Neuronal stem cell (in vitro differentiated cells): ENCODE results near the gene PSORS1C2.

Experiments used
- DNase-seq: peaks from one replicate; pipeline ENCODE4 v3.0.0-alpha.2; 2013; ENCODE audit warnings: low spot score
- H2AFZ ChIP-seq: one replicate; pipeline ENCODE4 v1.6.1; 2013; ENCODE audit warnings: mild to moderate bottlenecking, low read length, inconsistent platforms
- H2AK5ac ChIP-seq: 2 replicates; pipeline ENCODE4 v1.6.1; 2013; ENCODE audit warnings: low read depth, mild to moderate bottlenecking, inconsistent platforms, low read length, moderate library complexity, mixed read lengths
- H2BK120ac ChIP-seq: 2 replicates; pipeline ENCODE4 v1.6.1; 2013; ENCODE audit warnings: low read depth, mild to moderate bottlenecking, inconsistent platforms, low read length, moderate library complexity, mixed read lengths
- H2BK12ac ChIP-seq: one replicate; pipeline ENCODE4 v1.6.1; 2013; ENCODE audit warnings: low read length, inconsistent platforms
- H2BK15ac ChIP-seq: 2 replicates; pipeline ENCODE4 v1.6.1; 2013; ENCODE audit warnings: mild to moderate bottlenecking, low read length, inconsistent platforms, mixed read lengths
- H2BK5ac ChIP-seq: one replicate; pipeline ENCODE4 v1.6.1; 2013; ENCODE audit warnings: inconsistent platforms, mild to moderate bottlenecking, low read length, moderate library complexity
- H3K14ac ChIP-seq: one replicate; pipeline ENCODE4 v1.6.1; 2013; ENCODE audit warnings: low read length, inconsistent platforms
- H3K18ac ChIP-seq: 2 replicates; pipeline ENCODE4 v1.6.1; 2013; ENCODE audit warnings: low read length, inconsistent platforms
- H3K23ac ChIP-seq: 2 replicates; pipeline ENCODE4 v1.6.1; 2013; ENCODE audit warnings: low read depth, mild to moderate bottlenecking, mixed read lengths, low read length, inconsistent platforms; ENCODE audit not compliant: poor library complexity
- H3K27ac ChIP-seq: replicated peaks from 3 replicates; pipeline ENCODE4 v1.5.1; 2013; ENCODE audit warnings: low read length, inconsistent platforms
- H3K27me3 ChIP-seq, 3 experiments: 2 replicates each; pipeline ENCODE4 v1.6.1; 2013; ENCODE audit warnings: low read length in 3 of 3, mild to moderate bottlenecking in 2 of 3, inconsistent platforms in 1 of 3, low read depth in 1 of 3, mixed read lengths in 1 of 3, moderate library complexity in 1 of 3; ENCODE audit not compliant: control insufficient read depth in 3 of 3, insufficient read depth in 3 of 3
- H3K36me3 ChIP-seq, 2 donors: replicated peaks in 1 of 2; 2 replicates each; pipeline ENCODE4 v1.6.1; 2013; ENCODE audit warnings: low read length in 2 of 2; ENCODE audit not compliant: control insufficient read depth in 2 of 2, insufficient read depth in 2 of 2
- H3K4ac ChIP-seq: 2 replicates; pipeline ENCODE4 v1.6.1; 2013; ENCODE audit warnings: inconsistent platforms, mild to moderate bottlenecking, low read length, moderate library complexity
- H3K4me1 ChIP-seq, 2 donors: 1 replicate in 1 of 2; 2 replicates in 1 of 2; pipeline ENCODE4 v1.6.1; 2013; ENCODE audit warnings: low read length in 2 of 2, low read depth in 1 of 2; ENCODE audit not compliant: control insufficient read depth in 2 of 2, insufficient read depth in 1 of 2
- H3K4me2 ChIP-seq: one replicate; pipeline ENCODE4 v1.6.1; 2013; ENCODE audit warnings: mild to moderate bottlenecking, low read length, inconsistent platforms; ENCODE audit not compliant: insufficient read depth, poor library complexity, severe bottlenecking
- H3K4me3 ChIP-seq, 2 donors: 2 replicates each; pipeline ENCODE4 v1.5.1; 2013; ENCODE audit warnings: low read length in 2 of 2, mild to moderate bottlenecking in 2 of 2, inconsistent platforms in 1 of 2, moderate library complexity in 1 of 2
- H3K79me1 ChIP-seq: one replicate; pipeline ENCODE4 v1.6.1; 2013; ENCODE audit warnings: low read depth, mild to moderate bottlenecking, inconsistent platforms, low read length, moderate library complexity
- H3K9ac ChIP-seq: one replicate; pipeline ENCODE4 v1.6.1; 2013; ENCODE audit warnings: mild to moderate bottlenecking, low read depth, low read length, inconsistent platforms; ENCODE audit not compliant: poor library complexity
- H3K9me3 ChIP-seq, 2 donors: replicated peaks in 1 of 2; 2 replicates each; pipeline versions ENCODE3 to v1.6.1; 2013; ENCODE audit warnings: low read length in 2 of 2, mild to moderate bottlenecking in 2 of 2, inconsistent platforms in 1 of 2, low read depth in 1 of 2, mixed read lengths in 1 of 2, moderate library complexity in 1 of 2; ENCODE audit not compliant: control insufficient read depth in 2 of 2, insufficient read depth in 1 of 2
- H4K8ac ChIP-seq: one replicate; pipeline ENCODE4 v1.6.1; 2013; ENCODE audit warnings: low read depth, mild to moderate bottlenecking, inconsistent platforms, low read length, moderate library complexity
- H4K91ac ChIP-seq: one replicate; pipeline ENCODE4 v1.6.1; 2013; ENCODE audit warnings: low read length, low read depth, mild to moderate bottlenecking, inconsistent platforms; ENCODE audit not compliant: poor library complexity
- WGBS, 2 donors: extraction: QIAGEN DNeasy Blood & Tissue Kit; methylation state at CpG; one replicate each; pipeline ENCODE4 v1.1.7; 2013; ENCODE audit warnings: missing lambda C conversion rate in 2 of 2, mixed read lengths in 1 of 2; ENCODE audit not compliant: insufficient read length in 2 of 2, insufficient replicate concordance in 1 of 2; ENCODE audit errors: extremely low coverage in 2 of 2; 5-methylcytosine and 5-hydroxymethylcytosine counted together

Gene PSORS1C2

DNA sequence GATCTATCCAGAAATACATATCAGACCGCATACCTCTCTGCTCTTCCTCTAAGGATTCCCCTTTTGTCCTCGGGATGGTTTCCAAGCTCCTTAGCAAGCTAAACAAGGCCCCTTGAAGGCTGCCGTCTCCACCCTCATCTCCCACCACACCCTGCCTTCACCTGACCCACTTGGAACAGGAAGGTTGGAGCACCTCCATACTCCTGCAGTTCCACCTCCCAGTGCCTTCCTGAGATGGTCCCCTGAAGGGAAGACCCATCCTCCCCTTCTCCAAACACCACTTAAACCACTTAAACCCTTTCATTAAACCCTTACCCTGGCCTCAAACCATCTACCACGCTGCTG lies 40.1 kb upstream of the PSORS1C2 start:
- WGBS, 2 donors: 100% methylated on average over 1 of the region's 4 CpGs; no CpG with 5 or more reads in 1 of the 2 donors
- Histone ChIP-seq H3K9me3 (no peaks in the 10 kb centered on the region), H3K27ac (no peak overlapping the region), H3K23ac (no peak overlapping the region), H3K4me2 (no peak overlapping the region), H3K14ac (no peak overlapping the region), H3K4ac (no peak overlapping the region), H3K4me1 (no peaks in the 10 kb centered on the region), H3K18ac (no peak overlapping the region), H2AFZ (no peak overlapping the region), H3K36me3 (no peaks in the 10 kb centered on the region), H2BK15ac (no peak overlapping the region), H3K27me3 (peaks cover 0 to 2% (median 0%) of the 10 kb centered on the region in 3 experiments), H3K79me1 (no peaks in the 10 kb centered on the region), H2BK12ac (no peak overlapping the region), H2BK5ac (no peak overlapping the region), H3K4me3 (no peak overlapping the region), H2AK5ac (no peak overlapping the region), H4K91ac (no peak overlapping the region), H4K8ac (no peak overlapping the region), H3K9ac (no peak overlapping the region), H2BK120ac (no peak overlapping the region)
- DNase-seq: no peak

DNA sequence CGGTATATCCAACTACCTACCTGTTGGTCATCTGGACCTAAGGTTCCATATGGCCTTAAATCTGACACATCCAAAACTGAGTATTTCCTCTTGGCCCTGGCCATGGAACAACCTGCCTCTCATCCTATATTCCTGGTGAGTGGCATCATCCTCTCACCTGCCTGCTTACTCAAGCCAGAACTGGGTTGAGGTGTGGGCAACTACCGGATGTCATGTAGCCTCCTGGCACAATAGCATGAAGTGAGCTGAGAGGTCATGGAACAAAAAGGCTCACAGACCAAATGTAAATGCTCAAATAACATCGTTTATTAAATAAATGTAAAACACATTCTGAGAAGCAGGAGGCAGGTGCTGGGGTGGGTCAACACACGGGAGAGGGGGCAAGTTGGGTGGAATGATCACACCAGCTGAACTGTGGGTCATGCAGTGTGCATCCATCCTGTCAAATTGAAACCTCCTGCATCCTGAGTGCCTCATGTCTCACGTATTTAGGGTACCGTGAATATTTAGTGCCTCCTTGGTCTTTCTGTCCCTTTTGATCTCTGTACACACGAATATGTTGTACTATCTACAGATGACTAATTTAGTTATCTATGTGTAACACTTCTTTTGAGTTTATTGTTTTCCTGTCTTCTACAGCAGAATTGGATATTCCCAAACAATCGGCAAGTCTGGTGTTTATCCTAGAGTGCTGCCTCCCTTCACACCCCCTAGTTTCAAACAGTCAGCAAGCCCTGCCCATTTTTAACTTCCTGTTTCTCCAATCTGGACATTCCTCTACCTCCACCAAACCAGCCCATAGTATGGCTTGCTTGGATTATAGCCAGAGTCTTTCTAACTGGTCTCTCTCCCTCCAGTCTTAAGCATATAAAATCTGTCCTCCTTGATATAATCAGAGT lies 39.5 kb upstream of the PSORS1C2 start:
- Histone ChIP-seq H4K91ac (no peak overlapping the region), H3K36me3 (no peaks in the 10 kb centered on the region), H2AK5ac (no peak overlapping the region), H2AFZ (no peak overlapping the region), H3K14ac (no peak overlapping the region), H3K4me1 (no peaks in the 10 kb centered on the region), H3K4ac (no peak overlapping the region), H3K27me3 (no peaks in the 10 kb centered on the region), H2BK12ac (no peak overlapping the region), H3K4me3 (no peak overlapping the region), H3K79me1 (no peaks in the 10 kb centered on the region), H3K4me2 (no peak overlapping the region), H3K23ac (no peak overlapping the region), H3K9ac (no peak overlapping the region), H3K27ac (no peak overlapping the region), H2BK5ac (no peak overlapping the region), H4K8ac (no peak overlapping the region), H2BK120ac (no peak overlapping the region), H2BK15ac (no peak overlapping the region), H3K9me3 (no peaks in the 10 kb centered on the region), H3K18ac (no peak overlapping the region)
- DNase-seq: no peak
- no CpG with 5 or more reads among the region's 8 CpGs for WGBS, 2 donors

DNA sequence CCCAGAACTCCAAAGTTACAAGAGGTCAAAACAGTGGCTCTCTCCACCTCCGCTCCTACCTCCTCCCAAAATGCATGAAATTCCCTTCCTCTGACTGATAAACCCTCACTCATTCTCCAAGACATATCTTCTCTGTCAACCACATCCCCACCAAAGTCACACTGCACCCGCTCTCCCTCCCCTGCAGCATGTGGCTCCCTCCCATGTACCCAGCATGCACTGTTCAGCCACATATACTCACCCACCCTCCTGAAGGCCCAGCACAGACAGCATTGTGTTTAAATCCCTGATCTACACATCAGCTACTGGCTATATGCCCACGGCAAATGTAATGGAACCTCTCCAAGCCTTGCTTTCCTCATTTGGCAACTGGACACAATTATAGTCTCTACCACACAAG lies 37.1 kb upstream of the PSORS1C2 start:
- WGBS, 2 donors: no CpG with 5 or more reads among the region's 3 CpGs
- Histone ChIP-seq H4K91ac (no peak overlapping the region), H3K18ac (no peak overlapping the region), H3K4me3 (no peak overlapping the region), H4K8ac (no peak overlapping the region), H2BK120ac (no peak overlapping the region), H3K4ac (no peak overlapping the region), H3K23ac (no peak overlapping the region), H3K4me1 (peaks cover 10 to 12% of the 10 kb centered on the region in 2 donors), H3K4me2 (no peak overlapping the region), H2BK5ac (no peak overlapping the region), H3K27ac (no peak overlapping the region), H3K9ac (no peak overlapping the region), H3K9me3 (no peaks in the 10 kb centered on the region), H3K36me3 (no peaks in the 10 kb centered on the region), H3K27me3 (peaks cover 0 to 3% (median 2%) of the 10 kb centered on the region in 3 experiments), H2AFZ (no peak overlapping the region), H2BK15ac (peak overlapping the region; percentile 50), H3K79me1 (no peaks in the 10 kb centered on the region), H2AK5ac (peak overlapping the region; percentile 32), H2BK12ac (peak overlapping the region; percentile 49), H3K14ac (no peak overlapping the region)
- DNase-seq: no peak

GRCh38 chr6:31174378-31174777 lies 35.5 kb upstream of the PSORS1C2 start:
- Histone ChIP-seq H3K9me3 (no peaks in the 10 kb centered on the region), H3K14ac (no peak overlapping the region), H3K18ac (no peak overlapping the region), H3K4me1 (peaks cover 10 to 12% of the 10 kb centered on the region in 2 donors), H2AFZ (no peak overlapping the region), H2BK120ac (no peak overlapping the region), H3K27ac (no peak overlapping the region), H2BK12ac (no peak overlapping the region), H3K9ac (no peak overlapping the region), H3K36me3 (no peaks in the 10 kb centered on the region), H3K79me1 (no peaks in the 10 kb centered on the region), H3K4me3 (no peak overlapping the region), H4K8ac (no peak overlapping the region), H2AK5ac (no peak overlapping the region), H3K4ac (no peak overlapping the region), H4K91ac (no peak overlapping the region), H3K4me2 (no peak overlapping the region), H3K23ac (no peak overlapping the region), H3K27me3 (peaks cover 0 to 5% (median 2%) of the 10 kb centered on the region in 3 experiments), H2BK15ac (no peak overlapping the region), H2BK5ac (no peak overlapping the region)
- WGBS, 2 donors: no CpG with 5 or more reads among the region's 5 CpGs
- DNase-seq: no peak
